ENCODE results near the gene USP35. TPM values are rescaled to one million over a fixed set of nuclear protein-coding genes. Genes with fewer than 3 reads are reported as not detected.
"Not testable (repeated sequence)": the region's sequence is repeated elsewhere in the genome, so short reads cannot be mapped to it uniquely, and the experiment has no call there.

USP35 gene
- total and polyA plus RNA-seq, 7 donors, result 1.2 to 23.3 (median 6.7) TPM

DNA sequence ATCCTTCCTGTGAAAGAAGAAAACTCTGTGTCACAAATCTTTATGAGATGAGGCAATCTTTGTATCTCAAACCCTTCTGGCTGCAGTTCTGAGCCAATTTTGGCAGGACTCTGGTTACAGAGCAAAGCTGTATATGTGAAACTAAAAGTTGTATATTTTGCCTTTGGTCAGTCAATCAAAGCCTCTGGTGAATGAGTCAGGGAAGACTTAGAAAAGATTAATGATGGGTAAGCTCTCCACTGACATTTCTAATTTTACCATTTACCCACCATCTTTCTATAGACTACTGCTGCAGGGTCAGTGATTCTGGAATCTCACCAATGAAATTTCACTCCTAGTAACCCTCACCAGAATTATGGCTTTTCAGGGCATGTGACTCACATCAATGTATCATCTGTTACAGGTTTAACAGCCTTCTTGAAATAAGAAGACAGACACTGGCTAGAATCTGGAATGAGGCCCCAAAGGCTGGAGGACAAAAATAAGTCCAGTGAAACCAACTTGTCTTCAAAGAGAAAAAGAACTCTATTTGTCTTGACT, 43.3 kb downstream of the USP35 start:
- Histone ChIP-seq H3K4me1 (peaks cover 0 to 12% (median 3%) of the 10 kb centered on the region in 4 donors), H3K4me3 (no peak overlapping the region), H3K27ac (peak overlapping the region in 3 of 4 donors; percentile 9 to 41 (median 14)), H3K27me3 (no peaks in the 10 kb centered on the region), H3K9me3 (no peaks in the 10 kb centered on the region), H3K36me3 (no peaks in the 10 kb centered on the region)
- intact Hi-C loops (cut with DNase I), result no loop called here
- TF ChIP-seq EP300 (IDR thresholded peaks at IDR 0.05) (no peak), POLR2AphosphoS5 (IDR thresholded peaks at IDR 0.05) (peak in 1 of 4 donors; percentile 19)
- no peak for DNase-seq

DNA sequence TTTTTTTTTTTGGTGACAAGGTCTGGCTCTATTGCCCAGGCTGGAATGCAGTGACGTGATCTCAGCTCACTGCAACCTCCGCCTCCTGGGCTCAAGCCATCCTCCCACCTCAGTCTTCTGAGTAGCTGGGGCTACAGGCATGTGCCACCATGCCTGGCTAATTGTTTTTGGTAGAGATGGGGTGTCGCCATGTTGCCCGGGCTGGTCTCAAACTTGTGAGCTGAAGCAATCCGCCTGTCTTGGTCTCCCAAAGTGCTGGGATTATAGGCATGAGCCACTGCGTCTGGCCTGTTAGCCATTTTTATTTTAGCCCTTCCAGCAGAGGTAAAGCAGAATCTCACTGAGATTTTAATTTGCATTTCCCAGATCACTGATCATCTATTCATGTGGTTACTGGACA, 44.3 kb downstream of the USP35 start:
- H3K27me3 ChIP-seq; DNase-seq; H3K27ac ChIP-seq; intact Hi-C loops (cut with DNase I); H3K4me3 ChIP-seq; H3K36me3 ChIP-seq; H3K9me3 ChIP-seq: not testable (repeated sequence)
- 95 to 96% methylated on average over 6 of the region's 6 CpGs for WGBS, 2 donors
- peaks cover 0 to 12% (median 3%) of the 10 kb centered on the region in 4 donors for H3K4me1 ChIP-seq

DNA sequence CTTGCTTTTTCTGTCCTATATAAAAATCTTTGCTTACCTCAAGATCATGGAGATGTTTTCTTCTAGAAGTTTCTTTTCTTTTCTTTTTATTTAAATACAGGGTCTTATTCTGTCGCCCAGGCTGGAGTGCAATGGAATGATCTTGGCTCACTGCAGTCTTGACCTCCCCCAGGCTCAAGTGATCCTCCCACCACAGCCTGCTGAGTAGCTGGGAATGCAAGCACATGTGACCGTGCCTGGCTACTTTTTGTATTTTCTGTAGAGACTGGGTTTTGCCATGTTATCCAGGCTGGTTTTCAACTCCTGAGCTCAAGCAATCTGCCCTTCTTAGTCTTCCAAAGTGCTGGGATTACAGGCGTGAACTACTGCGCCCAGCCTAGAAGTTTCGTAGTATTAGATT, 45.3 kb downstream of the USP35 start:
- no peak for DNase-seq
- no peak for TF ChIP-seq EP300 (IDR thresholded peaks at IDR 0.05)
- Histone ChIP-seq H3K4me3 (no peak overlapping the region), H3K36me3 (no peaks in the 10 kb centered on the region), H3K27ac (no peak overlapping the region), H3K4me1 (peaks cover 0 to 12% (median 3%) of the 10 kb centered on the region in 4 donors), H3K27me3 (no peaks in the 10 kb centered on the region), H3K9me3 (no peaks in the 10 kb centered on the region)
- intact Hi-C loops (cut with DNase I), result no loop called here
- WGBS, 2 donors, result 87 to 97% methylated on average over 5 of the region's 5 CpGs

DNA sequence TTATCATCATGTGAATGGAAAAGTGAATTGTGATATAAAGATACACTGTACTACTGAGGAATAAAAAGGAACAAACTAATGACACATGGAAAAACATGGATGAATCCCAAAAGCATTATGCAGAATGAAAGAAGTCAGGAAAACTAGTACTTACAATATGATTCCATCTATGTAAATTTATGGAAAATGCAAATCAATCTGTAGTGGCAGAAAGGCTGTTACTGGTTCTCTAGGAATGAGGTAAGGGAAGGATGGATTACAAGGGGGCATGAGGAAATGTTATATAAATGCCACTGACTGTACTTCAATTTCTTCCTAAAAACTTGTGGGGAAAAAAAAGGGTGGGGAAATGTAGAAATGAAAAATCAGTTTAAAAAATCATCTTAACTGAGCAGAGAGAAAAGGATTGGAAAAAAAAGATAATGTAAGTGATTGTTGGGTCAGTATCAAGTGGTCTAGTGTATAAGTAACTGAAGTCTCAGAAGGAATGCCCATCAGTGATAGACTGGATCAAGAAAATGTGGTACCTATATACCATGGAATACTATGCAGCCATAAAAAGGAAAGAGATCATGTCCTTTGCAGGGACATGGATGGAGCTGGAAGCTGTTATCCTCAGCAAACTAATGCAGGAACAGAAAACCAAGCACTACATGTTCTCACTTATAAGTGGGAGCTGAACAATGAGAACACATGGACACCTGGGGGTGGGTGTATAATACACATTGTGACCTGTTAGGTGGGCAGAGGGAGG, 48.8 kb downstream of the USP35 start:
- TF ChIP-seq POLR2AphosphoS5 (IDR thresholded peaks at IDR 0.05) (no peak), POLR2A (IDR thresholded peaks at IDR 0.05) (no peak), EP300 (IDR thresholded peaks at IDR 0.05) (no peak)
- TF ChIP-seq, protein P1, sequence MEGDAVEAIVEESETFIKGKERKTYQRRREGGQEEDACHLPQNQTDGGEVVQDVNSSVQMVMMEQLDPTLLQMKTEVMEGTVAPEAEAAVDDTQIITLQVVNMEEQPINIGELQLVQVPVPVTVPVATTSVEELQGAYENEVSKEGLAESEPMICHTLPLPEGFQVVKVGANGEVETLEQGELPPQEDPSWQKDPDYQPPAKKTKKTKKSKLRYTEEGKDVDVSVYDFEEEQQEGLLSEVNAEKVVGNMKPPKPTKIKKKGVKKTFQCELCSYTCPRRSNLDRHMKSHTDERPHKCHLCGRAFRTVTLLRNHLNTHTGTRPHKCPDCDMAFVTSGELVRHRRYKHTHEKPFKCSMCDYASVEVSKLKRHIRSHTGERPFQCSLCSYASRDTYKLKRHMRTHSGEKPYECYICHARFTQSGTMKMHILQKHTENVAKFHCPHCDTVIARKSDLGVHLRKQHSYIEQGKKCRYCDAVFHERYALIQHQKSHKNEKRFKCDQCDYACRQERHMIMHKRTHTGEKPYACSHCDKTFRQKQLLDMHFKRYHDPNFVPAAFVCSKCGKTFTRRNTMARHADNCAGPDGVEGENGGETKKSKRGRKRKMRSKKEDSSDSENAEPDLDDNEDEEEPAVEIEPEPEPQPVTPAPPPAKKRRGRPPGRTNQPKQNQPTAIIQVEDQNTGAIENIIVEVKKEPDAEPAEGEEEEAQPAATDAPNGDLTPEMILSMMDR (IDR thresholded peaks at IDR 0.05), result no peak
- Histone ChIP-seq H3K9me3 (no peaks in the 10 kb centered on the region), H3K27me3 (no peaks in the 10 kb centered on the region), H3K4me3 (no peak overlapping the region), H3K27ac (no peak overlapping the region), H3K36me3 (no peaks in the 10 kb centered on the region), H3K4me1 (peaks cover 0 to 2% (median under 1%) of the 10 kb centered on the region in 4 donors)
- DNase-seq, result no peak
- intact Hi-C loops (cut with DNase I), result no loop called here

DNA sequence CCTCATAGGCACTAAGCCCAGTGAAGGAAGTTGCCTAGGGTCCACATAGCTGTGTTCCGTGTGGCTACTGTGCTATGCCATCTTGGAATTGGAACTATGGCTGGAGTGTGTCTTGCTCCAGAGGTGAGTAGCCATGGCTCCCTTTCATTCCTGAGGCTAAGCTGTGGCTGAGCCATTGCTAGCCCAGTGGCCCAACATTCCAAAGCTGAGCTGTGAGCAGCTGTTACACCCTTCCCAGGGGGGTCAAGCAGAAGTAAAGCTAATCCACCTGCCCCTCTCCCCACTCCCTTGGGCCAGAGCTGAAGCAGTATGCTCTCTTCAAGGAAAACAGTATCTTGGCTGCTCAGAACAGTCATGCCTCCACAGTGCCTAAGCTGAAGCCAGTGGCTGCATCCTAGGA, 51.1 kb downstream of the USP35 start:
- Histone ChIP-seq H3K9me3 (no peaks in the 10 kb centered on the region), H3K27ac (no peak overlapping the region), H3K4me1 (no peaks in the 10 kb centered on the region), H3K27me3 (no peaks in the 10 kb centered on the region), H3K4me3 (no peak overlapping the region), H3K36me3 (no peaks in the 10 kb centered on the region)
- WGBS, 2 donors, result 99 to 100% methylated on average over 1 of the region's 1 CpG
- no peak for DNase-seq
- intact Hi-C loops (cut with DNase I), result no loop called here
- TF ChIP-seq POLR2A (IDR thresholded peaks at IDR 0.05), result no peak
- TF ChIP-seq, protein P1 (IDR thresholded peaks at IDR 0.05), result no peak
- TF ChIP-seq POLR2AphosphoS5 (IDR thresholded peaks at IDR 0.05), result no peak
- TF ChIP-seq EP300 (IDR thresholded peaks at IDR 0.05), result no peak

DNA sequence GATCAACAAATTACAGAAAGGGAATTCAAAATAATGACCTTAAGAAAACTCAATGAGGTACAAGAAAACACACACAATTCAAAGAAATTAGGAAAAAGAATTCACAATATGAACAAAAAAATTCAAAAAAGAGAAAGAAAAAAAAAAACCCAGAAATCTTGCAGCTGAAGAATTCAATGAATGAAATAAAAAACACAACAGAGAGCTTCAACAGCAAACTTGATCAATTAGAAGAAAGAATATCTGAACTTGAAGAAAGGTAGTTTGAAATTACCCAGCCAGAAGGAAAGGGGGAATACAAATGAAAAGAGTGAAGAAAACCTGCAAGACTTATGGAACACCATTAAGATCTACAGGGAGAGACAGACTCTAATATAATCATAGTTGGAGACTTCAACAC, 52.8 kb downstream of the USP35 start:
- Histone ChIP-seq H3K9me3 (no peaks in the 10 kb centered on the region), H3K4me3 (no peak overlapping the region), H3K27ac (no peak overlapping the region), H3K36me3 (no peaks in the 10 kb centered on the region), H3K4me1 (no peaks in the 10 kb centered on the region), H3K27me3 (no peaks in the 10 kb centered on the region)
- intact Hi-C loops (cut with DNase I), result no loop called here
- no peak for DNase-seq
- TF ChIP-seq POLR2AphosphoS5 (IDR thresholded peaks at IDR 0.05) (no peak), EP300 (IDR thresholded peaks at IDR 0.05) (no peak), POLR2A (IDR thresholded peaks at IDR 0.05) (no peak)
- TF ChIP-seq, protein P1 (IDR thresholded peaks at IDR 0.05), result no peak

All from sigmoid colon (tissue), 7 donors.